NCI-H128 (cell line): ENCODE measurements around the gene VHLL.

ENCODE experiments used
- DNase-seq: peaks from one replicate; lab custom pipeline; 2025; ENCODE audit not compliant: unreplicated experiment; lab: John Stamatoyannopoulos, UW

VHLL gene

GRCh38 chr1:156257711-156258110, 41.4 kb downstream of the VHLL start:
- DNase-seq: no peak

GRCh38 chr1:156253634-156254033, 45.5 kb downstream of the VHLL start:
- DNase-seq: no peak

GRCh38 chr1:156251527-156251926, 47.6 kb downstream of the VHLL start:
- no peak for DNase-seq

- no peak for DNase-seq
Observed at GRCh38 chr1:156249593-156249992, 49.5 kb downstream of the VHLL start.
